DND-41 (cell line): Measurements from ENCODE around the gene GPI.

Experiments used
- EZH2 ChIP-seq: IDR thresholded peaks from 3 replicates; pipeline ENCODE4 v1.6.1; 2012; ENCODE audit warnings: borderline replicate concordance, low read depth, mild to moderate bottlenecking, moderate library complexity, low read length, inconsistent platforms; ENCODE audit not compliant: severe bottlenecking
- TF ChIP-seq, protein P1 (sequence below): IDR thresholded peaks from 2 replicates; pipeline ENCODE4 v1.5.1; 2012; ENCODE audit warnings: borderline replicate concordance, low read length, moderate library complexity, mild to moderate bottlenecking; ENCODE audit not compliant: poor library complexity, severe bottlenecking; ENCODE audit errors: extremely low read depth

DNA sequence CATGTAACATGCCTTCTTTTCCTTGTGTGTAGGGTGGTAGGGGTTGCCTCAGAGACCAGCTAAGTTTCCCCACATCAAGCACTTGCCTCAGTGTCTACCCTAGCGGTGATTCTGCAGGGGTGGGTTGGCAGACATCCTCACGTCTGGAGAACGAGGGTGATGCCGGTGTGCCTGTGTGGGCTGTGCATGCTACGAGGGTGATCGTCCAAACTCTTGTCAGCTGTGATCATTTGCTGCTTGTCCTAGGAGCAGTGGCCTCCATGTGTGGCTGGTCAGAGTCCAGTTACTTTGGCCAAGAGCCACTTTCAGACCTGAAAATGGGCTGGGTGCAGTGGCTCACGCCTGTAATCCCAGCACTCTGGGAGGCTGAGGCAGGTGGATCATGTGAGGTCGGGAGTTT, 5.1 kb downstream of the GPI start:
- TF ChIP-seq EZH2, result no peak
- TF ChIP-seq, protein P1, sequence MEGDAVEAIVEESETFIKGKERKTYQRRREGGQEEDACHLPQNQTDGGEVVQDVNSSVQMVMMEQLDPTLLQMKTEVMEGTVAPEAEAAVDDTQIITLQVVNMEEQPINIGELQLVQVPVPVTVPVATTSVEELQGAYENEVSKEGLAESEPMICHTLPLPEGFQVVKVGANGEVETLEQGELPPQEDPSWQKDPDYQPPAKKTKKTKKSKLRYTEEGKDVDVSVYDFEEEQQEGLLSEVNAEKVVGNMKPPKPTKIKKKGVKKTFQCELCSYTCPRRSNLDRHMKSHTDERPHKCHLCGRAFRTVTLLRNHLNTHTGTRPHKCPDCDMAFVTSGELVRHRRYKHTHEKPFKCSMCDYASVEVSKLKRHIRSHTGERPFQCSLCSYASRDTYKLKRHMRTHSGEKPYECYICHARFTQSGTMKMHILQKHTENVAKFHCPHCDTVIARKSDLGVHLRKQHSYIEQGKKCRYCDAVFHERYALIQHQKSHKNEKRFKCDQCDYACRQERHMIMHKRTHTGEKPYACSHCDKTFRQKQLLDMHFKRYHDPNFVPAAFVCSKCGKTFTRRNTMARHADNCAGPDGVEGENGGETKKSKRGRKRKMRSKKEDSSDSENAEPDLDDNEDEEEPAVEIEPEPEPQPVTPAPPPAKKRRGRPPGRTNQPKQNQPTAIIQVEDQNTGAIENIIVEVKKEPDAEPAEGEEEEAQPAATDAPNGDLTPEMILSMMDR, result no peak
